HepG2 (cell line): ENCODE measurements around the gene SLC50A1. TPM values are rescaled to one million over a fixed set of nuclear protein-coding genes. Genes with fewer than 3 reads are reported as not detected.

Experiments
- CREBL2 ChIP-seq: sonication (generic); formaldehyde crosslinking; IDR thresholded peaks from 2 replicates; pipeline ENCODE4 v1.8.1; 2023; ENCODE audit warnings: missing genetic modification reagents, mild to moderate bottlenecking, borderline replicate concordance
- MAFK ChIP-seq, 2 experiments: IDR thresholded peaks in 1 of 2; conservative IDR thresholded peaks in 1 of 2; 2 replicates each; pipeline ENCODE4 v1.6.1; 2011; ENCODE audit warnings: improper control_type of control experiment in 2 of 2, low read length in 2 of 2
- NR1H2 ChIP-seq: sonication (generic); formaldehyde crosslinking; IDR thresholded peaks from 2 replicates; pipeline ENCODE4 v1.8.1; 2022; ENCODE audit warnings: low read depth, missing genetic modification reagents, borderline replicate concordance
- PHF20 ChIP-seq: sonication (generic); formaldehyde crosslinking; IDR thresholded peaks from 2 replicates; pipeline ENCODE4 v1.5.0; 2020; ENCODE audit warnings: mild to moderate bottlenecking, missing genetic modification reagents
- POLR2AphosphoS2 ChIP-seq: IDR thresholded peaks from 2 replicates; pipeline ENCODE4 v1.6.1; 2011; ENCODE audit warnings: low read depth, low read length, improper control_type of control experiment
- RFX1 ChIP-seq: fragments of 450-650 bp; IDR thresholded peaks from 2 replicates; pipeline ENCODE4 v1.6.1; 2017
- SAP130 ChIP-seq: IDR thresholded peaks from 2 replicates; pipeline ENCODE4 v1.6.1; 2016; ENCODE audit warnings: low read depth
- U2AF1 ChIP-seq: fragments of 200-400 bp; formaldehyde crosslinking; optimal IDR thresholded peaks from 2 replicates; pipeline ENCODE3; 2017; ENCODE audit warnings: mild to moderate bottlenecking, low read depth, low read length
- YY1 ChIP-seq: IDR thresholded peaks from 2 replicates; pipeline ENCODE4 v1.6.1; 2011; ENCODE audit warnings: low read length, low read depth, moderate library complexity, mild to moderate bottlenecking; ENCODE audit not compliant: insufficient read depth, insufficient replicate concordance
- ZBTB26 ChIP-seq: IDR thresholded peaks from 2 replicates; pipeline ENCODE4 v1.6.1; 2016; ENCODE audit warnings: missing compliant biosample characterization, missing genetic modification reagents, borderline replicate concordance
- ZNF143 ChIP-seq: sonication (generic); formaldehyde crosslinking; IDR thresholded peaks from 2 replicates; pipeline ENCODE4 v1.4.0; 2020; ENCODE audit warnings: missing genetic modification reagents
- ZNF264 ChIP-seq: sonication (generic); formaldehyde crosslinking; IDR thresholded peaks from 2 replicates; pipeline ENCODE4 v1.4.0; 2020; ENCODE audit warnings: missing genetic modification reagents
- ZNF577 ChIP-seq: sonication (generic); formaldehyde crosslinking; IDR thresholded peaks from 2 replicates; pipeline ENCODE4 v1.4.0; 2020; ENCODE audit warnings: mild to moderate bottlenecking, low read depth, missing genetic modification reagents, borderline replicate concordance
- polyA plus RNA-seq, 8 experiments: library from polyadenylated mRNA; depleted of rRNA in 3 of 8; stranded (reverse) in 7 of 8; unstranded in 1 of 8; fragments of >200 nt; fragmentation: Illumina TruSeq in 4 of 8; extraction: Trizol in 4 of 8; gene quantifications; 2 replicates each; pipeline versions ENCODE4 v1.2.1 to v1.2.3, GENCODE V29; 2011 to 2016; ENCODE audit warnings: low read depth in 4 of 8, missing spikeins in 1 of 8, mixed read lengths in 1 of 8; ENCODE audit not compliant: insufficient read depth in 1 of 8
- total RNA-seq, 5 experiments: library from RNA; depleted of rRNA; stranded (reverse); fragments of >200 nt; fragmentation: Illumina TruSeq; extraction: Trizol; gene quantifications; 2 replicates each; pipeline ENCODE4 v1.2.3, GENCODE V29; 2016; ENCODE audit warnings: low read depth in 1 of 5
- TF ChIP-seq, protein P1 (sequence below): sonication (generic); formaldehyde crosslinking; IDR thresholded peaks from 2 replicates; pipeline ENCODE4 v1.5.0; 2020; ENCODE audit warnings: missing genetic modification reagents
- TF ChIP-seq, protein P2 (sequence below), 2 experiments: sonication (generic) in 1 of 2; formaldehyde crosslinking in 1 of 2; IDR thresholded peaks; 2 replicates each; pipeline versions ENCODE4 v1.4.0 to v1.6.1; 2018 to 2020; ENCODE audit warnings: missing genetic modification reagents in 2 of 2, borderline replicate concordance in 1 of 2, low read depth in 1 of 2, mild to moderate bottlenecking in 1 of 2, missing biosample characterization in 1 of 2
- TF ChIP-seq, protein P3 (sequence below): sonication (generic); IDR thresholded peaks from 2 replicates; pipeline ENCODE4 v1.6.1; 2016; ENCODE audit warnings: low read depth, borderline replicate concordance
- TF ChIP-seq, protein P4 (sequence below): sonication (generic); formaldehyde crosslinking; IDR thresholded peaks from 2 replicates; pipeline ENCODE4 v1.5.0; 2020; ENCODE audit warnings: missing genetic modification reagents, mild to moderate bottlenecking, borderline replicate concordance
- TF ChIP-seq, protein P5 (sequence below): sonication (generic); formaldehyde crosslinking; IDR thresholded peaks from 2 replicates; pipeline ENCODE4 v1.4.0; 2020; ENCODE audit warnings: mild to moderate bottlenecking, missing genetic modification reagents

The SLC50A1 gene
- total and polyA plus RNA-seq, 2 of the 13 experiments (the other 11 are each of a cell fraction or from before 2014, with no cell fraction given) = 22.5 to 46.8 TPM

DNA sequence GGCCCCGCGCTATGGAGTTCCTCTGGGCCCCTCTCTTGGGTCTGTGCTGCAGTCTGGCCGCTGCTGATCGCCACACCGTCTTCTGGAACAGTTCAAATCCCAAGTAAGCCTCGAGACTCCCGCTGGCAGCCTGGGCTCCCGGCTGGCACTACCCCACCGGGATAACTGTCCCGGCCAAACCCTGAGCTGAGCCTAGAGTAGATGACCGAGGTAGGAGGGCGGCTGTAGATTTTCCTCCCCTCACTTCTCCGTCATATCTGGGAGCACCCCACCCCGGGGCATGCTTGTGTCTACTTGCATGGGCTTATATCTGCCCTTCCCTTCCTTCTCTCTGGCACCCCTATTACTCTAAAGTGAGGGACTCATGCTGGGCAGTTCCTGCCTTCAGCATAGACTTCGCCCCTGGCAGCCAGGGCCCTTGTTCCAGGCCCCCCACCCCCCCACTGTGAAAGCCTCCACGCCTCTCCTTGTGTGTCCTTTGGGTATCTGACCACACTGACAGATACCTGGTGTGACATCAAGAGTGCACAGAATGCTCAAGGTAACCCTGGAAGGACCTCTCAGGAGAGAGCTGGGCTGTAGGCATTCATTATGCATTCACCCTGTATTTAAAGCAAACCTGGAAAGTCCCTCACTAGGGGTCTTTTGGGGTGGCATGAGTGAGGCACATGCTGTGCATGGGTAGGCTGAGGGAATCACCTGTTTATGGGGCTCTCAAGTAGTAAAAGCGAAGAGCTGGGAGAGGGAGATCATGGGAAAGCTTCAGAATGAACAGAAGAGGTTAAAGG is 7.5 kb upstream of the SLC50A1 start (continued):
- no peak for TF ChIP-seq RFX1
- TF ChIP-seq U2AF1 = no peak
- TF ChIP-seq, protein P1, sequence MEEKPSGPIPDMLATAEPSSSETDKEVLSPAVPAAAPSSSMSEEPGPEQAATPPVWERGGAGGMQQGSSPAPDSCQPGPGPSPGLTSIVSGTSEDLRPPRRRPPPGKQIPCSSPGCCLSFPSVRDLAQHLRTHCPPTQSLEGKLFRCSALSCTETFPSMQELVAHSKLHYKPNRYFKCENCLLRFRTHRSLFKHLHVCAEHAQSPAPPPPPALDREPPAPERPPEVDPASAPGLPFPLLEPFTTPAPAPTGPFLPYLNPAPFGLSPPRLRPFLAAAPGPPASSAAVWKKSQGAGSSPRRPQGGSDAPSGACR (CRISPR knock-in tag) = no peak
- TF ChIP-seq, protein P2, sequence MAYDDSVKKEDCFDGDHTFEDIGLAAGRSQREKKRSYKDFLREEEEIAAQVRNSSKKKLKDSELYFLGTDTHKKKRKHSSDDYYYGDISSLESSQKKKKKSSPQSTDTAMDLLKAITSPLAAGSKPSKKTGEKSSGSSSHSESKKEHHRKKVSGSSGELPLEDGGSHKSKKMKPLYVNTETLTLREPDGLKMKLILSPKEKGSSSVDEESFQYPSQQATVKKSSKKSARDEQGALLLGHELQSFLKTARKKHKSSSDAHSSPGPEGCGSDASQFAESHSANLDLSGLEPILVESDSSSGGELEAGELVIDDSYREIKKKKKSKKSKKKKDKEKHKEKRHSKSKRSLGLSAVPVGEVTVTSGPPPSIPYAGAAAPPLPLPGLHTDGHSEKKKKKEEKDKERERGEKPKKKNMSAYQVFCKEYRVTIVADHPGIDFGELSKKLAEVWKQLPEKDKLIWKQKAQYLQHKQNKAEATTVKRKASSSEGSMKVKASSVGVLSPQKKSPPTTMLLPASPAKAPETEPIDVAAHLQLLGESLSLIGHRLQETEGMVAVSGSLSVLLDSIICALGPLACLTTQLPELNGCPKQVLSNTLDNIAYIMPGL (CRISPR knock-in tag; IDR thresholded peaks at IDR 0.05; ENCODE audit: borderline replicate concordance in 1 of 2, low read depth in 1 of 2) = no peak
- no peak for TF ChIP-seq CREBL2
- TF ChIP-seq ZNF577 = no peak
- no peak for TF ChIP-seq MAFK (conservative IDR thresholded peaks at IDR 0.05 in 1 of 2, IDR thresholded peaks at IDR 0.05 in 1 of 2; ENCODE audit: low read length in 2 of 2)
- 0 out of 2 replicates have a peak, but pooled peaks have one; percentile 9 for TF ChIP-seq ZNF143 (CRISPR knock-in tag)
- TF ChIP-seq, protein P3, sequence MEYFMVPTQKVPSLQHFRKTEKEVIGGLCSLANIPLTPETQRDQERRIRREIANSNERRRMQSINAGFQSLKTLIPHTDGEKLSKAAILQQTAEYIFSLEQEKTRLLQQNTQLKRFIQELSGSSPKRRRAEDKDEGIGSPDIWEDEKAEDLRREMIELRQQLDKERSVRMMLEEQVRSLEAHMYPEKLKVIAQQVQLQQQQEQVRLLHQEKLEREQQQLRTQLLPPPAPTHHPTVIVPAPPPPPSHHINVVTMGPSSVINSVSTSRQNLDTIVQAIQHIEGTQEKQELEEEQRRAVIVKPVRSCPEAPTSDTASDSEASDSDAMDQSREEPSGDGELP = no peak
- no peak for TF ChIP-seq YY1
- no peak for TF ChIP-seq POLR2AphosphoS2
- TF ChIP-seq, protein P4, sequence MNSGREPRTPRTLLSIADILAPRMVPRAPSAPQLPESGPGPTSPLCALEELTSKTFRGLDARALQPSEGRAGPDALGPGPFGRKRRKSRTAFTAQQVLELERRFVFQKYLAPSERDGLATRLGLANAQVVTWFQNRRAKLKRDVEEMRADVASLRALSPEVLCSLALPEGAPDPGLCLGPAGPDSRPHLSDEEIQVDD (CRISPR knock-in tag) = no peak
- TF ChIP-seq NR1H2 (CRISPR knock-in tag) = no peak
- TF ChIP-seq PHF20 (CRISPR knock-in tag) = no peak
- no peak for TF ChIP-seq ZBTB26
- TF ChIP-seq, protein P5, sequence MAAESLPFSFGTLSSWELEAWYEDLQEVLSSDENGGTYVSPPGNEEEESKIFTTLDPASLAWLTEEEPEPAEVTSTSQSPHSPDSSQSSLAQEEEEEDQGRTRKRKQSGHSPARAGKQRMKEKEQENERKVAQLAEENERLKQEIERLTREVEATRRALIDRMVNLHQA (CRISPR knock-in tag) = no peak
- no peak for TF ChIP-seq SAP130 (CRISPR knock-in tag)
- TF ChIP-seq ZNF264 (CRISPR knock-in tag) = peak; percentile 24; the same call in 1 of the 2 replicates
